Inferior parietal cortex (tissue), 1 donor: ENCODE results near the gene LRRC31.

Source experiments
- DNase-seq: peaks from one replicate; pipeline ENCODE4 v3.0.0-alpha.2; 2016; ENCODE audit errors: extremely low spot score

The LRRC31 gene

DNA sequence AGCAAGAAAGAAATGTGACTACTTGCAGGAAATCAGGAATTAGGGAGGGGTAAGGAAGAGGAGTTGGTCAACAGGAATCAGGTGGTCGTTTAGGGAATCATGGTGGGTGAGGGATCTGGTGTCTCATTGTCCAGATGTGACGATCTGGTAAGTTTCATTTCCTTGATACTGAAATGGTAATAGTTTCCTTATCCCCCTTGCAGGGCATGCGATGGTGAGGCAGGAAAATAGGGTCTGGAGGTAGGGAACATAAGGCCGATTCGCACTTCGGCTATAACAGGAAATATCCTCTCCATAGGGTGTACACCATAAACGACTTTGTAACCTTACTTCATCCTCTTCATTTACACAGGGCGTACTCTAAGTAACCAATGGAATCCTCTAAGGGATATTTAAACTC lies 56.5 kb downstream of the LRRC31 start:
- DNase-seq, result no peak

GRCh38 chr3:169812332-169813235 lies 57.2 kb downstream of the LRRC31 start, which contains the start of the genes LRRC34 and LRRIQ4:
LRRC34 (minus strand) TSS chr3:169812904; CDS start chr3:169812548, 356 bp downstream.
LRRIQ4 (plus strand) TSS chr3:169812870; CDS start chr3:169821922, 9,052 bp downstream.
- DNase-seq, result peak; percentile 67

- peak; percentile 70 for DNase-seq
These were observed 58.0 kb downstream of the LRRC31 start for GRCh38 chr3:169811631-169812331.

GRCh38 chr3:169809230-169809795 lies 60.4 kb downstream of the LRRC31 start:
- DNase-seq, result no peak

GRCh38 chr3:169804681-169805080 lies 65.1 kb downstream of the LRRC31 start:
- no peak for DNase-seq

DNA sequence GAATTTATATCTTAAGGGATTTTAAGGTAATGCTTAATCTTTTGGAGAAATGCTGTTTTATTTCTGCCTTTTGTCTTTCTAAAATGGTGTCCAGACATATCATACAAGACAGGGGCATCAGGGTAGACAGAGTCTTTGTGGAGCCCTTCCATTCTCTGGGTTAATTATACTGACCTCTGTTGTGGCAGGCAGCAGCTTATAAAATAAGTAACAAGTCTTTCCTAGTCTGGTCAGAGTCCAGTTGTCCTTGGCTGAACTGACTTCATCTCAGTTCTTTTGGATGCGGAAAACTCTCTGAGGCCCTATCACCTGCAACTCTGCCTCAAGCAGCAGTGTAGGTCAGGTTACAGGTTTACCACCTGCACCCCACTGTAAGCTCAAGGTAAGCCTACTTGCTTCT lies 77.4 kb downstream of the LRRC31 start:
- DNase-seq, result no peak

DNA sequence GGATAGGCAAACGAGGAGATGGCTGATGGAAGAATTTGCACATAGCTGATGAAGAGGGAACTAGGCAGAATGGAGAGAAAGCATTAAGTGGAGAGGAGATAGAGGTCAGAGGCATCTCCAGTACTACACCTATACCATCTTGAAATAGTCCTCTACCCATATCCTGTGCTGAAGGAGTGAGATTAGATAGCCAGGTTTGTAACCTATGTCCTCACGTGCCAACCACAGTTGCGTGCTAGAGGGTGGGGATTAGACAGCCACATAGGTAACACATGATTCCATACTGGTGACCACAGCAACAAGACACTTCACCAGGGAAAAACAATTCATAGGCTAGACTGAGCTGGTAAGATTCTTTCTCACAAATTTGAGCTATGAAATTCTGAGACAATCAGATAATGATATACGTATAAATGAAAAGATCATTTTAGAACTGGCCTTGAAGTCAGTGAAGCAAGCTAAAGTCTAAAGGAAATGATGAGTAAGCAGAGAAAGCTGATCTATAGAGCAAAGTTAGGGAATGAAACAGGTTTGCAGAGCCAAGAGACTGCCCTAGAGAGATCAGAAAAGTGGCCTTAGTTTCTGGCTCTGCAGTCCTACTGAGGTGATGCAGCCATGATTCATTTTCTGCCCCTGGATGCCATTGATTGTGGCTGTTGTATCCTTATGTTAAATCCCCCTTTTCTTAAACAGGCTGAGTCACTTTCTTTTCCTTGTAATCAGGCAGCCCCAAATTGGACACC lies 78.9 kb downstream of the LRRC31 start:
- DNase-seq, result no peak

GRCh38 chr3:169790219-169790618 lies 79.5 kb downstream of the LRRC31 start:
- no peak for DNase-seq
